GM12891 (cell line): ENCODE measurements around the gene ID2.
A peak's percentile ranks its signal among the peaks of the same experiment; 100 is the strongest.

Experiments used
- DNase-seq: peaks from one replicate; pipeline ENCODE4 v3.0.0; 2011; ENCODE audit warnings: low spot score; ENCODE audit not compliant: insufficient read length
- FAIRE-seq: peaks from 2 replicates; lab custom pipeline; 2011; peaks lifted over from hg19 to GRCh38; lab: Jason Lieb, UNC
- PAX5 ChIP-seq: IDR thresholded peaks from 2 replicates; pipeline ENCODE4 v1.6.1; 2011; ENCODE audit warnings: low read length, moderate library complexity, mild to moderate bottlenecking; ENCODE audit not compliant: insufficient read depth, severe bottlenecking
- POLR2A ChIP-seq: IDR thresholded peaks from 2 replicates; pipeline ENCODE4 v1.6.1; 2011; ENCODE audit warnings: low read depth, low read length, control low read depth
- POLR2AphosphoS5 ChIP-seq: IDR thresholded peaks from 2 replicates; pipeline ENCODE4 v1.6.1; 2011; ENCODE audit warnings: low read depth, low read length, control low read depth
- POU2F2 ChIP-seq: IDR thresholded peaks from 2 replicates; pipeline ENCODE4 v1.6.1; 2011; ENCODE audit warnings: low read depth, mild to moderate bottlenecking, control low read depth, low read length, moderate library complexity
- SPI1 ChIP-seq: IDR thresholded peaks from 2 replicates; pipeline ENCODE4 v1.6.1; 2011; ENCODE audit warnings: low read depth, low read length, control low read depth
- TAF1 ChIP-seq: IDR thresholded peaks from 2 replicates; pipeline ENCODE4 v1.6.1; 2011; ENCODE audit warnings: low read depth, low read length, control low read depth

Gene ID2

GRCh38 chr2:8675543-8675942 lies 6.3 kb upstream of the ID2 start:
- no peak for FAIRE-seq
- TF ChIP-seq SPI1: no peak
- TF ChIP-seq PAX5: no peak
- no peak for TF ChIP-seq POU2F2
- TF ChIP-seq POLR2A: no peak
- TF ChIP-seq TAF1: no peak
- no peak for TF ChIP-seq POLR2AphosphoS5
- DNase-seq: no peak

DNA sequence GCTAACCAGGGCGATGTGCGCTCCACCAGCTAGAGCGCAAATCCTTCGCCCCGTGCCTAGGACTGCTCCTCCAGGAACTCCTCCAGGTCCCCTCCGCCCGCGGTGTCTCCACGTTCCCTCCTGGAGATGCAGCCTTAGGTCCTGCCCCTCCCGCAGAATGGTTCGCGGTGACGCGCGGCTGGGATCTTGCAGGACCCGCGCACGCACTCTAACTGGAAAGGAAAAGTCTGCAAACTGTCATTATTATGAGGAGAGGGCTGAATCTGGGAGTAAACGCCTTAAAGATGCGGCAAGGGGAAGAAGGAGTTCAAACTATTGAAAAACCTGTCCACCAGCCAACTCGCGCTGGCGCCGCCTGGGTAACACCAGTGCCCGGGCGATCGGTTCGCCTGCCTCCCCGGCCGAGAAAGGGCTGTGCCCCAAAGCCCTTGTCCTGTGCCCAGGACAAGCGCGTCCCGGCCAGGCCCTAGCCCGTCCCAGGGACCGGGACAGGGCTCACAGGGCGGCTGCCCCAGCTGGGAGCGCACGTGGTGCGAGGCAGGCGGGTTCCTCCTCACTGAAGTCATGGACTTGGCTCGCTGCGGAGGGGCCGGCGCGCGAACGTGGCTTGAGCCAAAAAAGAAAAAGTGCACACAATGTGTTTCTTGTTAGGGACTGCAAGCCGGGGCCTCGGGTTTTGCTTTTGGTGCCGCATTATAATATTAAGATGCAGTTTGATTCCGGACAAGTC lies 5.5 kb upstream of the ID2 start:
- FAIRE-seq: no peak
- DNase-seq: no peak
- no peak for TF ChIP-seq TAF1
- TF ChIP-seq POU2F2: no peak
- no peak for TF ChIP-seq POLR2A
- no peak for TF ChIP-seq PAX5
- no peak for TF ChIP-seq SPI1
- no peak for TF ChIP-seq POLR2AphosphoS5

DNA sequence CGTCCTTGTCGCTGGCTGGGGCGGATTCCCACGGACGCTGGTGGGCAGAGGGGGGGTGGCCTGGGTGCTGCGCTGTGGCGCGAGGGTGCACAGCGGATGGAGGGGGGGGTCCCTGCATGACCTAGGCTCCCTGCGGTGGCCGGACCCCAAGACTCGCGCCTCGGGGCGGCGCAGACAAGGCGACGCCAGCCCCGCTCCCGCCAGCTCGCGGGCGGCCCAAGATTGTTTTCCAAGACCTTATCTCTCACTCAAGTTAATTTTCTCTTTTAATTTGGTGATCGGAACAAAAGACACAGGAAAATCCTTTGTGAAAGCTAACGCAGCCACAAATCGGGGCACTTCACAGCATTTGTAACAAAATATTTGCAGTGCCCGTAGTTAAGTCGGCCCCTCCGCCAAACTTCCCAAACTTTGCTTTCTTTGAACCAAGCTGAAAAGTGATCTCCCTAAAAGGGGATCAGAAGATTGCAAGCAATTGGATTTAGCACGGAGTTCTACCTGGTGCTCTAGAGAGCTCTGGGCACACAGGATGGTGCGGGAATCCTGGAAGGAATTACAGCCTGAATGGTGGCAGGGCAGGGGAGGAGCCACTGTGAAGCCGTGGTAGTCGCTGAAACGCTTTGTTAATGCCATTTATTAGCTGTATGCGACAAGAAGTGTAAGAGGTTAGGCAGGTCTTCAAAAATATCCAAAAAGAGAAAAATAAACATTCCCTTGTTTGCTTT lies 4.8 kb upstream of the ID2 start:
- FAIRE-seq: no peak
- no peak for DNase-seq
- no peak for TF ChIP-seq POLR2A
- no peak for TF ChIP-seq TAF1
- no peak for TF ChIP-seq PAX5

DNA sequence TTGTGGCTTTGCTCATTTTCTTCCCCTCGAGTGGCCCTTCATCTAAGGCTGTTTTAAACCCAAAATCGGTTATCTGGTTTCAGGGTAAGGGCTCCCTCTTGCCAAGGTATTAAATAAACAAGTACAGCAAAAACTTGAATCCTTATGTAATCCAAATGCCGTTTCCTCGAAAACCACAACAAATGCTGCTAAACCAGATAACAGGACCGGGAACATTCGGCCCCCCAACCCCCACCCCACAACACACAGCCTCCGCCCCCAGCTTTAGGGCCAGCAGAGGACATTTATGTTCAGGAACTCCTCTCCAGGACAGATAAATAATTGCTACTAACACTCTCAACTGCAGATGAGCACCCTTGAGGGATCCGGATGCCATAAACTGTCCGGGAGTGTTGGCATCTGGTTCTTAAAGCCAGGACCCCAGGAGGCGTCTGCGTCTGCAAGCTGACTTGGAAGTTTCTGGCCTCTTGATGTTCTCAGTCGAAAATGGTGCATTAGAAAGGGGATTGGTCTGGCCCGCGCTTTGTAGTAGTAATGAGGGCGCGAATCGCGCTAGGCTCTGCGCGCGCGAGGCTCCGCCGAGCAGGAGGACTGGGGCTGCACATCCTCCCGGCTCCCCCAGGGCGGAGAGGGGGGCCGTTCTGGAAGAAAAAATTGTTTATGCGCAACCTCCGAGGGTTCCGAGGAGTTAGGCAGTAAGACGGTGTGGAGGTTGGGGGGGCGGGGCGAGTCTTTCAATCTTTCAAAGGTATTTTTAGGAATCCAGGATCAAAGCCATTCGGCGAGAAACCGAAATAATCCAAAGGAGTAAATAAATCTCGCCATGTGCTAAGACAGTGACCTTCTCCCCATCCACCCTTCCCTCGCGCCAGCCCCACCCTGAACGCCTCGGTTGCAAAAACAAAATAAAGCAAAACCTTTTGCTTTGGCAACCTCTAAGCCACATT lies 3.9 kb upstream of the ID2 start:
- no peak for TF ChIP-seq POLR2AphosphoS5
- no peak for TF ChIP-seq TAF1
- TF ChIP-seq PAX5: no peak
- TF ChIP-seq POLR2A: no peak
- no peak for TF ChIP-seq POU2F2
- no peak for TF ChIP-seq SPI1
- FAIRE-seq (no peak), DNase-seq (no peak)

- peak; percentile 87 for DNase-seq
- peak; percentile 60 for TF ChIP-seq PAX5
- no peak for TF ChIP-seq POU2F2
- FAIRE-seq: peak; percentile 86
These were observed 2.9 kb upstream of the ID2 start for GRCh38 chr2:8678731-8679566.

GRCh38 chr2:8679567-8679826 lies 2.4 kb upstream of the ID2 start:
- TF ChIP-seq TAF1 (no peak), SPI1 (no peak), PAX5 (no peak), POLR2A (no peak), POU2F2 (no peak), POLR2AphosphoS5 (no peak)
- DNase-seq (no peak), FAIRE-seq (no peak)

GRCh38 chr2:8679827-8680731 lies 1.8 kb upstream of the ID2 start:
- FAIRE-seq (no peak), DNase-seq (no peak)
- no peak for TF ChIP-seq POU2F2
- no peak for TF ChIP-seq TAF1
- no peak for TF ChIP-seq PAX5
- peak; percentile 26; the same call in 1 of the 2 replicates for TF ChIP-seq SPI1
- TF ChIP-seq POLR2AphosphoS5: no peak
- TF ChIP-seq POLR2A: no peak
